Uterus (tissue), 4 donors: Measurements from ENCODE around the gene TFF2. TPM values are rescaled to one million over a fixed set of nuclear protein-coding genes. Genes with fewer than 3 reads are reported as not detected.

ENCODE experiments used
- DNase-seq, 2 donors: peaks; one replicate each; pipeline ENCODE4 v3.0.0-alpha.2; 2019 to 2020
- H3K27ac ChIP-seq, 2 donors: fragments of 200-600 bp; sonication (generic); 1 replicate in 1 of 2; 2 replicates in 1 of 2; pipeline ENCODE4 v1.5.1; 2016 to 2018
- H3K27me3 ChIP-seq, 2 donors: fragments of 200-600 bp; sonication (generic); one replicate each; pipeline ENCODE4 v1.5.1; 2018 to 2019; ENCODE audit warnings: control low read depth in 1 of 2
- H3K36me3 ChIP-seq, 2 donors: fragments of 200-600 bp; sonication (generic); one replicate each; pipeline ENCODE4 v1.5.1; 2019; ENCODE audit warnings: control low read depth in 1 of 2
- H3K4me1 ChIP-seq, 2 donors: fragments of 200-600 bp; sonication (generic); one replicate each; pipeline ENCODE4 v1.5.1; 2018 to 2019; ENCODE audit warnings: control low read depth in 1 of 2
- H3K4me3 ChIP-seq, 2 donors: fragments of 200-600 bp; sonication (generic); 1 replicate in 1 of 2; 2 replicates in 1 of 2; pipeline ENCODE4 v1.5.1; 2018 to 2019; ENCODE audit warnings: mild to moderate bottlenecking in 1 of 2
- H3K9me3 ChIP-seq, 2 donors: fragments of 200-600 bp; sonication (generic); one replicate each; pipeline ENCODE4 v1.5.1; 2019; ENCODE audit warnings: control low read depth in 1 of 2
- CTCF ChIP-seq, 4 experiments: fragments of 200-600 bp in 2 of 4; fragments of 450-650 bp in 2 of 4; sonication (generic) in 2 of 4; IDR thresholded peaks; one replicate each; pipeline ENCODE4 v1.5.1; 2016 to 2019; ENCODE audit warnings: antibody characterized with exemption in 4 of 4, mild to moderate bottlenecking in 2 of 4, moderate library complexity in 1 of 4
- POLR2A ChIP-seq, 2 donors: fragments of 450-650 bp; IDR thresholded peaks; one replicate each; pipeline ENCODE4 v1.6.1; 2016; ENCODE audit warnings: antibody characterized with exemption in 2 of 2, mild to moderate bottlenecking in 1 of 2, moderate library complexity in 1 of 2
- intact Hi-C: fragments of 100-400 bp; cut with DNase I; formaldehyde crosslinking; loops from one replicate; pipeline ENCODE4 v1.15.1; 2023; ENCODE audit warnings: low total_unique reads
- total RNA-seq, 4 donors: library from RNA; depleted of rRNA in 3 of 4; stranded (reverse); fragments of >200 nt in 3 of 4; gene quantifications; one replicate each; pipeline versions ENCODE4 v1.1.0 to v1.2.4, GENCODE V29; 2014 to 2023
- donor health status: DM: yes; HTN: yes; CAD: no.

Gene TFF2
- total RNA-seq, 4 donors from 2014 or later = not detected

DNA sequence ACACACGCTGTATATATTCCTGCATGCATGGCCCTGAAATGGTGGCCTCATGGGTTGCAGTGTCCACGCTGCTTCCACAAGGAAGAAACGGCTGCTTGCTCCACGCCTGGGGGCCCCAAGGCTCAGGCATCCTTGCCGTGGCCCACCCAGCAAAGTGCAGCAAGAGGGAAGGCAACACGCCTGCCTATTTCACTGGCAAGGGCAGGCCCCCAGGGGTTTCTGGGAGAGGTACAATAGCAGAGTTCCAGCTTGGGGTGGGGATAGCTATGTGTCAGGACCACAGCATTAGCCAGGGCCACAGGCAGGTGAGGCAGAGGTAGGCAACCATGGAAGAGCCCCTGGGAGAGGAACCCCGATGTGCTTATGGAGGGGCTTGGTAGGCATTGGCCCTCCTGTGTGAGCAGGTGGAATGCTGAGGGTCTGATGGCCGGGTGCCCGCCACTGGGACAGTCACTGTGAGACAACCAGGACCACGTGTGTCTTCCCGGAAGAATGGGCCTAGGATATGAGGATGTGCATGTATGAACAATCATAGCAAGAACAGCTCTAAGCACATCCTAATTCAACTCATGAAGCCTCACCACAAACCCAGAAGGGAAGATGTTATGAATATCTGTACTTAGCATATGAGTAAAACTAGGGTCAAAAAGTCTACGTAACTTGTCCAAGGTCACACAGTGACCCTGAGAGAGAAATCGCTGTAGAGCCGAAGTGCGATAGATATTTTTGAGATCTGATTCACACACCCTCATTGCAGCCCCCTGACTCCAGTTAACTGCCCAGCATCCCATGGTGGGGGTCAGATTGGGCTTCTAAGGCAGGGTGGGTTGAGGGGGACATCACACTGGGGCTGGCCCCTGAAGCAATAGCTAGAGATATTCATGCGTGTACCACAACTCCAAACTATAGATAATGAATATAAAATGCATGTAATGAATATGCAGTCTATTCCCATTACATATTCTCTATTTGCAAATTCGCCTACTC lies 11.8 kb downstream of the TFF2 start:
- Histone ChIP-seq H3K27ac (no peak overlapping the region), H3K27me3 (peaks cover 0 to 9% of the 10 kb centered on the region in 2 donors), H3K9me3 (no peaks in the 10 kb centered on the region), H3K4me3 (no peak overlapping the region), H3K4me1 (no peaks in the 10 kb centered on the region), H3K36me3 (no peaks in the 10 kb centered on the region)
- TF ChIP-seq POLR2A (IDR thresholded peaks at IDR 0.05) (no peak), CTCF (IDR thresholded peaks at IDR 0.05) (no peak)
- no peak for DNase-seq
- intact Hi-C loops = no loop called here

DNA sequence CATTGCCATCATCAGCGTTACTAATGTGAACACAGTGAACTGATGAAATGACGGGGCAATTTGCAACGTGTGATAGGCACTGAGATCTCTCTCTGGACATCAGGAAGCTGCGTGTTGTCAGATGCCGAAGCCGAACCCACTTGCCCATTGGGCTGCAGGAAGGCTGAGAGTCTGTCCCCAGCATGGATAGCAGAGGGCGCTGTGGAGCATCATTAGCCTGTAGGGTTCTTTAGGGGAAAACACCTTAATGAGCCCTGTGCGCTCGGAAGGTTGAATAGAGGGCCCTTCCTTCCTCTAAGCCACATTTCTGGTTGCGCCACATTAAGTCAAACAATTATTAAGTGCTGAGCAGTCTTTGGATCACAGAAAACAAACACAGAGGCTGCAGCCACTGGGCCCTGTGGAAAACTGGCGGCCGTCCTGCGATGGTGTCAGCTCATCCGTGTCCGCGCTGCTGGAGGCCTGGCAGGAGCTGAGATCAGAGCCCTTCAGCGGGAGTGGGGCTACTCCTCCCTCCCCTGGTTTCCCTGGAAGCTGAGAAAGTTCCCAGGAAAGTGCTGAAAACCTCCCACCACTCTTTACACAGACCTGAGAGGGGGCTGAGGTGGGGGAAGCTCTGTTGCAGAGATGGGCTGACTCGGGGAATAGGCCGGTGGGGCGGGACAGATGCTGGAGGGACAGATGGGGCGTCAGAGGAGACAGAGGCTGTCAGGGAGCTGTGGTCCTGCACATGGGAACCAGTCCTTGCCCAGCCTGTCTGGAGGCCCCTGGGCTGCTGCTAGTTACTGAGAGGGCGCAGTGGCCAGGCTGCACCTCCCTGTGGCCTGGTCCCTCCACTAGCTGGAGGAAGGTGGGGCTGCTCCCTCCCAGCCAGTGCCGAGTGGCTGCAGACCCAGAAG lies 12.7 kb downstream of the TFF2 start:
- Histone ChIP-seq H3K9me3 (no peaks in the 10 kb centered on the region), H3K4me3 (no peak overlapping the region), H3K27ac (no peak overlapping the region), H3K27me3 (peaks cover 0 to 9% of the 10 kb centered on the region in 2 donors), H3K36me3 (no peaks in the 10 kb centered on the region), H3K4me1 (no peaks in the 10 kb centered on the region)
- peak; percentile 22 to 53 (median 33) for TF ChIP-seq CTCF (IDR thresholded peaks at IDR 0.05)
- TF ChIP-seq POLR2A (IDR thresholded peaks at IDR 0.05) = no peak
- intact Hi-C loops = no loop called here
- peak; percentile 24 to 46 for DNase-seq

GRCh38 chr21:42337276-42337675 lies 13.5 kb downstream of the TFF2 start:
- no peaks in the 10 kb centered on the region for H3K4me1 ChIP-seq
- TF ChIP-seq CTCF (IDR thresholded peaks at IDR 0.05) = no peak
- no peak for TF ChIP-seq POLR2A (IDR thresholded peaks at IDR 0.05)
- intact Hi-C loops = no loop called here
- H3K9me3 ChIP-seq = no peaks in the 10 kb centered on the region
- H3K27ac ChIP-seq = no peak overlapping the region
- H3K4me3 ChIP-seq = no peak overlapping the region
- H3K27me3 ChIP-seq = peaks cover 0 to 9% of the 10 kb centered on the region in 2 donors
- no peaks in the 10 kb centered on the region for H3K36me3 ChIP-seq
- no peak for DNase-seq

GRCh38 chr21:42336054-42336453 lies 14.7 kb downstream of the TFF2 start:
- Histone ChIP-seq H3K4me1 (no peaks in the 10 kb centered on the region), H3K9me3 (no peaks in the 10 kb centered on the region), H3K27me3 (peaks cover 0 to 9% of the 10 kb centered on the region in 2 donors), H3K27ac (no peak overlapping the region), H3K36me3 (no peaks in the 10 kb centered on the region), H3K4me3 (no peak overlapping the region)
- DNase-seq = no peak
- intact Hi-C loops = no loop called here
- TF ChIP-seq POLR2A (IDR thresholded peaks at IDR 0.05) = no peak
- TF ChIP-seq CTCF (IDR thresholded peaks at IDR 0.05) = no peak
